Measurements from ENCODE around the gene RNASE1.

RNASE1 gene

GRCh38 chr14:20809917-20810316, 7.3 kb upstream of the RNASE1 start:
- in situ Hi-C loops (cut with MboI; ENCODE audit: low sequenced_read_pairs): no loop called here

- in situ Hi-C loops (cut with MboI; ENCODE audit: low sequenced_read_pairs): no loop called here
Observed at GRCh38 chr14:20808162-20808483, 5.5 kb upstream of the RNASE1 start.

GRCh38 chr14:20807304-20808161, 4.9 kb upstream of the RNASE1 start:
- in situ Hi-C loops (cut with MboI; ENCODE audit: low sequenced_read_pairs): no loop called here

GRCh38 chr14:20805485-20805884, 2.8 kb upstream of the RNASE1 start:
- in situ Hi-C loops (cut with MboI; ENCODE audit: low sequenced_read_pairs): no loop called here

- in situ Hi-C loops (cut with MboI; ENCODE audit: low sequenced_read_pairs): no loop called here
Observed at GRCh38 chr14:20803223-20803622, 579 bp upstream of the RNASE1 start.

- in situ Hi-C loops (cut with MboI; ENCODE audit: low sequenced_read_pairs): no loop called here
Observed at GRCh38 chr14:20801726-20802125, 918 bp downstream of the RNASE1 start.

- in situ Hi-C loops (cut with MboI; ENCODE audit: low sequenced_read_pairs): no loop called here
Observed at GRCh38 chr14:20799892-20800544, 2.6 kb downstream of the RNASE1 start.

- in situ Hi-C loops (cut with MboI; ENCODE audit: low sequenced_read_pairs): no loop called here
Observed at GRCh38 chr14:20799456-20799891, 3.2 kb downstream of the RNASE1 start.

GRCh38 chr14:20798932-20799331, 3.7 kb downstream of the RNASE1 start:
- in situ Hi-C loops (cut with MboI; ENCODE audit: low sequenced_read_pairs): no loop called here

GRCh38 chr14:20798318-20798717, 4.3 kb downstream of the RNASE1 start:
- in situ Hi-C loops (cut with MboI; ENCODE audit: low sequenced_read_pairs): no loop called here

- in situ Hi-C loops (cut with MboI; ENCODE audit: low sequenced_read_pairs): no loop called here
Observed at GRCh38 chr14:20797164-20797563, 5.5 kb downstream of the RNASE1 start.

- in situ Hi-C loops (cut with MboI; ENCODE audit: low sequenced_read_pairs): no loop called here
Observed at GRCh38 chr14:20794644-20795369, 7.8 kb downstream of the RNASE1 start.

- in situ Hi-C loops (cut with MboI; ENCODE audit: low sequenced_read_pairs): no loop called here
Observed at GRCh38 chr14:20792556-20792955, 10.1 kb downstream of the RNASE1 start.

GRCh38 chr14:20791597-20791996, 11.0 kb downstream of the RNASE1 start:
- in situ Hi-C loops (cut with MboI; ENCODE audit: low sequenced_read_pairs): no loop called here

GRCh38 chr14:20791187-20791586, 11.5 kb downstream of the RNASE1 start:
- in situ Hi-C loops (cut with MboI; ENCODE audit: low sequenced_read_pairs): no loop called here

GRCh38 chr14:20790464-20791116, 12.1 kb downstream of the RNASE1 start:
- in situ Hi-C loops (cut with MboI; ENCODE audit: low sequenced_read_pairs): no loop called here

GRCh38 chr14:20789230-20789813, 13.3 kb downstream of the RNASE1 start:
- in situ Hi-C loops (cut with MboI; ENCODE audit: low sequenced_read_pairs): no loop called here

GRCh38 chr14:20787025-20787424, 15.6 kb downstream of the RNASE1 start:
- in situ Hi-C loops (cut with MboI; ENCODE audit: low sequenced_read_pairs): no loop called here

GRCh38 chr14:20782280-20782890, 20.3 kb downstream of the RNASE1 start:
- in situ Hi-C loops (cut with MboI; ENCODE audit: low sequenced_read_pairs): no loop called here

- in situ Hi-C loops (cut with MboI; ENCODE audit: low sequenced_read_pairs): no loop called here
Observed at GRCh38 chr14:20781803-20782202, 20.8 kb downstream of the RNASE1 start.

Measured in HL-60/S4 treated with phorbol 12-myristate 13-acetate at 8.2 ng/mL for 4 days and 3 days (cell line).